Tibial nerve (tissue), 4 donors: ENCODE measurements around the gene MYH16. TPM values are rescaled to one million over a fixed set of nuclear protein-coding genes. Genes with fewer than 3 reads are reported as not detected.
"Not testable (repeated sequence)": the region's sequence is repeated elsewhere in the genome, so short reads cannot be mapped to it uniquely, and the experiment has no call there.

Experiments
- DNase-seq, 2 donors: peaks; one replicate each; pipeline ENCODE4 v3.0.0-alpha.2; 2019; ENCODE audit warnings: low spot score in 2 of 2
- H3K27ac ChIP-seq, 4 donors: fragments of 200-600 bp; sonication (generic) in 3 of 4; one replicate each; pipeline ENCODE4 v1.5.1; 2017 to 2019; ENCODE audit warnings: mild to moderate bottlenecking in 1 of 4
- H3K27me3 ChIP-seq, 2 donors: fragments of 200-600 bp; sonication (generic) in 1 of 2; one replicate each; pipeline versions ENCODE4 v1.5.1 to v1.6.0; 2017 to 2019
- H3K36me3 ChIP-seq, 3 donors: fragments of 200-600 bp; sonication (generic); one replicate each; pipeline ENCODE4 v1.5.1; 2018 to 2019
- H3K4me1 ChIP-seq, 4 donors: fragments of 200-600 bp; sonication (generic) in 3 of 4; one replicate each; pipeline ENCODE4 v1.5.1; 2017 to 2019
- H3K4me3 ChIP-seq, 4 donors: fragments of 200-600 bp; sonication (generic) in 3 of 4; one replicate each; pipeline ENCODE4 v1.5.1; 2017 to 2019; ENCODE audit warnings: mild to moderate bottlenecking in 1 of 4, moderate library complexity in 1 of 4
- H3K9me3 ChIP-seq, 4 donors: fragments of 200-600 bp; sonication (generic) in 3 of 4; one replicate each; pipeline ENCODE4 v1.5.1; 2017 to 2019
- CTCF ChIP-seq, 5 experiments: fragments of 200-600 bp in 3 of 5; fragments of 450-650 bp in 2 of 5; sonication (generic) in 3 of 5; IDR thresholded peaks; one replicate each; pipeline ENCODE4 v1.5.1; 2016 to 2019; ENCODE audit warnings: antibody characterized with exemption in 5 of 5, mild to moderate bottlenecking in 3 of 5, moderate library complexity in 2 of 5
- EP300 ChIP-seq, 2 donors: sonication (generic); formaldehyde crosslinking; IDR thresholded peaks; one replicate each; pipeline ENCODE4 v1.6.1; 2017; ENCODE audit warnings: antibody characterized with exemption in 2 of 2, mild to moderate bottlenecking in 1 of 2
- POLR2A ChIP-seq, 2 donors: fragments of 450-650 bp; IDR thresholded peaks; one replicate each; pipeline ENCODE4 v1.6.1; 2017; ENCODE audit warnings: antibody characterized with exemption in 2 of 2, mild to moderate bottlenecking in 2 of 2, moderate library complexity in 2 of 2
- WGBS, 2 donors: methylation state at CpG; one replicate each; pipeline ENCODE4 v1.1.5; 2018; 5-methylcytosine and 5-hydroxymethylcytosine counted together
- total RNA-seq, 4 donors: library from RNA; depleted of rRNA; stranded (reverse); fragments of >200 nt; gene quantifications; one replicate each; pipeline ENCODE4 v1.1.0, GENCODE V29; 2016

The MYH16 gene
- total RNA-seq, 4 donors from 2014 or later, result not detected

GRCh38 chr7:99352247-99352646, 79.6 kb downstream of the MYH16 start:
- peaks cover 4 to 94% (median 12%) of the 10 kb centered on the region in 3 donors for H3K36me3 ChIP-seq
- H3K27ac ChIP-seq, result no peak overlapping the region
- DNase-seq, result no peak

GRCh38 chr7:99355098-99355497, 82.5 kb downstream of the MYH16 start:
- Histone ChIP-seq H3K27ac (peak overlapping the region in 2 of 4 donors; percentile 27 to 54), H3K9me3 (no peaks in the 10 kb centered on the region), H3K36me3 (peaks cover 2 to 94% (median 12%) of the 10 kb centered on the region in 3 donors), H3K4me1 (peaks cover 0 to 33% (median 6%) of the 10 kb centered on the region in 4 donors), H3K4me3 (no peak overlapping the region), H3K27me3 (no peaks in the 10 kb centered on the region)
- 72 to 75% methylated on average over 7 of the region's 7 CpGs for WGBS, 2 donors
- DNase-seq, result no peak
- TF ChIP-seq CTCF (IDR thresholded peaks at IDR 0.05) (no peak), EP300 (IDR thresholded peaks at IDR 0.05) (no peak), POLR2A (IDR thresholded peaks at IDR 0.05) (no peak)

More at GRCh38 chr7:99352247-99352646, 79.6 kb downstream of the MYH16 start:
- Histone ChIP-seq H3K4me3 (no peak overlapping the region), H3K9me3 (no peaks in the 10 kb centered on the region), H3K27me3 (no peaks in the 10 kb centered on the region), H3K4me1 (peaks cover 0 to 12% (median 4%) of the 10 kb centered on the region in 4 donors)
- TF ChIP-seq CTCF (IDR thresholded peaks at IDR 0.05), result no peak
- TF ChIP-seq POLR2A (IDR thresholded peaks at IDR 0.05), result no peak
- no peak for TF ChIP-seq EP300 (IDR thresholded peaks at IDR 0.05)
- 82 to 95% methylated on average over 5 of the region's 5 CpGs for WGBS, 2 donors

- TF ChIP-seq CTCF (IDR thresholded peaks at IDR 0.05) (no peak), POLR2A (IDR thresholded peaks at IDR 0.05) (peak in 1 of 2 donors; percentile 26), EP300 (IDR thresholded peaks at IDR 0.05) (peak; percentile 27 to 88)
- peak overlapping the region; percentile 68 to 96 (median 82) for H3K27ac ChIP-seq
- peak in 1 of 2 donors; percentile 18 for DNase-seq
- peaks cover 0 to 48% (median 6%) of the 10 kb centered on the region in 4 donors for H3K4me1 ChIP-seq
- H3K27me3 ChIP-seq, result no peaks in the 10 kb centered on the region
- no peaks in the 10 kb centered on the region for H3K9me3 ChIP-seq
- no peak overlapping the region for H3K4me3 ChIP-seq
- WGBS, 2 donors, result 43 to 59% methylated on average over 16 of the region's 16 CpGs
- H3K36me3 ChIP-seq, result peaks cover 0 to 96% (median 5%) of the 10 kb centered on the region in 3 donors
These were observed 85.3 kb downstream of the MYH16 start for GRCh38 chr7:99357701-99358490.

GRCh38 chr7:99358521-99358920, 85.9 kb downstream of the MYH16 start:
- Histone ChIP-seq H3K4me1 (peaks cover 0 to 53% (median 6%) of the 10 kb centered on the region in 4 donors), H3K36me3 (peaks cover 0 to 96% (median 5%) of the 10 kb centered on the region in 3 donors), H3K27ac (peak overlapping the region; percentile 61 to 96 (median 77))
- H3K4me3 ChIP-seq, DNase-seq, H3K9me3 ChIP-seq, H3K27me3 ChIP-seq: not testable (repeated sequence)
- WGBS, 2 donors, result 59 to 60% methylated on average over 15 of the region's 15 CpGs

GRCh38 chr7:99359465-99360154, 87.0 kb downstream of the MYH16 start:
- Histone ChIP-seq H3K9me3 (no peaks in the 10 kb centered on the region), H3K36me3 (peaks cover 0 to 96% (median 0%) of the 10 kb centered on the region in 3 donors), H3K27ac (peak overlapping the region in 3 of 4 donors; percentile 61 to 96 (median 90)), H3K27me3 (no peaks in the 10 kb centered on the region), H3K4me3 (no peak overlapping the region), H3K4me1 (peaks cover 0 to 53% (median 6%) of the 10 kb centered on the region in 4 donors)
- WGBS, 2 donors, result 77% methylated on average over 22 of the region's 22 CpGs
- no peak for DNase-seq
- TF ChIP-seq EP300 (IDR thresholded peaks at IDR 0.05) (no peak), CTCF (IDR thresholded peaks at IDR 0.05) (no peak), POLR2A (IDR thresholded peaks at IDR 0.05) (no peak)

Other genes with a start within 250 kb of the MYH16 start
- 10 to 100 TPM; 28.2 to 35.4 (median 31.1) TPM for gene SMURF1, start 128.7 kb upstream of the MYH16 start, total RNA-seq
- 1 to 10 TPM in 1 of 4 donors, not detected in 3; 1.2 TPM for gene KPNA7, start 64.7 kb upstream of the MYH16 start, total RNA-seq
- gene ARPC1A, start 53.1 kb downstream of the MYH16 start, total RNA-seq, result 100 to 1,000 TPM in 3 of 4 donors, 10 to 100 TPM in 1; 92.2 to 151 (median 118) TPM
- gene ARPC1B, start 101.9 kb downstream of the MYH16 start, total RNA-seq, result 100 to 1,000 TPM; 178 to 337 (median 306) TPM
- 100 to 1,000 TPM in 1 of 4 donors, 10 to 100 TPM in 3; 65.4 to 107 (median 68.8) TPM for gene PDAP1, start 135.8 kb downstream of the MYH16 start, total RNA-seq
- gene BUD31, start 136.1 kb downstream of the MYH16 start, total RNA-seq, result 10 to 100 TPM; 55.9 to 87.3 (median 75.8) TPM
- 10 to 100 TPM in 2 of 4 donors, 1 to 10 TPM in 2; 6.9 to 10.8 (median 9.5) TPM for gene PTCD1, start 166.0 kb downstream of the MYH16 start, total RNA-seq
- gene CPSF4, start 166.1 kb downstream of the MYH16 start, total RNA-seq, result 10 to 100 TPM; 34.3 to 77.9 (median 50.1) TPM
- gene ATP5MF, start 193.3 kb downstream of the MYH16 start, total RNA-seq, result 100 to 1,000 TPM; 127 to 656 (median 375) TPM
- 10 to 100 TPM in 3 of 4 donors, 1 to 10 TPM in 1; 7.4 to 16.5 (median 12.1) TPM for gene ZNF789, start 200.1 kb downstream of the MYH16 start, total RNA-seq
- gene ZNF394, start 227.4 kb downstream of the MYH16 start, total RNA-seq, result 10 to 100 TPM; 36.9 to 47.3 (median 44.5) TPM
- 10 to 100 TPM in 2 of 4 donors, 1 to 10 TPM in 2; 9.0 to 11.7 (median 9.9) TPM for gene ZKSCAN5, start 231.8 kb downstream of the MYH16 start, total RNA-seq